Measurements from ENCODE around the gene RAB27A. TPM values are rescaled to one million over a fixed set of nuclear protein-coding genes. Genes with fewer than 3 reads are reported as not detected.

RAB27A gene
- total and polyA plus RNA-seq, 10 of the 15 experiments (the other 5 are each of a cell fraction or from before 2014, with no cell fraction given), result 13.3 to 139 (median 35.2) TPM

DNA sequence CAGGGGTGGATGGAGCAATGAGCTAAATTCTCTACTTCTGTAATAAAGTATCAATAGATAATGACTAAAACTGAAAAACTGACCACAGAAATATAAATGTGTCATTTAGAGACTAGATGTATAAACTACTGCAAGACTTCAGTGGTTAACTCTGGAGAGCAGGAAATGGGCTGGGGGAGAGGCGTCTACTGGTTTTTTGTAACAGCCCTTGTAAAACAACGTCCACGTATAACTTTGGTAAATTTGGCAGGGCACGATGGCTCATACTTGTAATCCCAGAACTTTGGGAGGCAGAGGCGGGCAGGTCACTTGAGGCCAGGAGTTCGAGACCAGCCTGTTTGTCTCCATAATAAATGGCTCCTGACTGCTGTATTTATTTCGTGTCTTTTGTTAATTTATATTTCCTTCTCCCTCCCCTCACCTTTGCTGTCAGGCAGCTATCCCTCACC, 12.5 kb downstream of the RAB27A start (continued):
- TF ChIP-seq TCF3 (IDR thresholded peaks at IDR 0.05; ENCODE audit: borderline replicate concordance, insufficient read depth, low read depth, low read length), result no peak
- TF ChIP-seq NBN (IDR thresholded peaks at IDR 0.05), result peak; percentile 82
- TF ChIP-seq SMC3 (IDR thresholded peaks at IDR 0.05; ENCODE audit: borderline replicate concordance, low read length), result no peak; the same call in 1 of the 2 replicates
- TF ChIP-seq EP300 (IDR thresholded peaks at IDR 0.05; ENCODE audit: borderline replicate concordance in 1 of 2, control insufficient read depth in 1 of 2, low read depth in 2 of 2, low read length in 2 of 2), result peak; percentile 84 to 86
- peak; percentile 94 for TF ChIP-seq DPF2 (IDR thresholded peaks at IDR 0.05)
- peak; percentile 91 for TF ChIP-seq IRF4 (IDR thresholded peaks at IDR 0.05; ENCODE audit: low read depth, low read length)
- peak; percentile 76 for TF ChIP-seq PML (IDR thresholded peaks at IDR 0.05; ENCODE audit: low read length)
- TF ChIP-seq KLF5 (IDR thresholded peaks at IDR 0.05; ENCODE audit: partially characterized antibody), result peak; percentile 27
- TF ChIP-seq MXI1 (IDR thresholded peaks at IDR 0.05; ENCODE audit: low read depth, low read length), result no peak
- TF ChIP-seq, protein P1, sequence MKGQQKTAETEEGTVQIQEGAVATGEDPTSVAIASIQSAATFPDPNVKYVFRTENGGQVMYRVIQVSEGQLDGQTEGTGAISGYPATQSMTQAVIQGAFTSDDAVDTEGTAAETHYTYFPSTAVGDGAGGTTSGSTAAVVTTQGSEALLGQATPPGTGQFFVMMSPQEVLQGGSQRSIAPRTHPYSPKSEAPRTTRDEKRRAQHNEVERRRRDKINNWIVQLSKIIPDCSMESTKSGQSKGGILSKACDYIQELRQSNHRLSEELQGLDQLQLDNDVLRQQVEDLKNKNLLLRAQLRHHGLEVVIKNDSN (IDR thresholded peaks at IDR 0.05; ENCODE audit: borderline replicate concordance, extremely low read length, insufficient read depth, low read depth, low read length), result no peak
- TF ChIP-seq, protein P2, sequence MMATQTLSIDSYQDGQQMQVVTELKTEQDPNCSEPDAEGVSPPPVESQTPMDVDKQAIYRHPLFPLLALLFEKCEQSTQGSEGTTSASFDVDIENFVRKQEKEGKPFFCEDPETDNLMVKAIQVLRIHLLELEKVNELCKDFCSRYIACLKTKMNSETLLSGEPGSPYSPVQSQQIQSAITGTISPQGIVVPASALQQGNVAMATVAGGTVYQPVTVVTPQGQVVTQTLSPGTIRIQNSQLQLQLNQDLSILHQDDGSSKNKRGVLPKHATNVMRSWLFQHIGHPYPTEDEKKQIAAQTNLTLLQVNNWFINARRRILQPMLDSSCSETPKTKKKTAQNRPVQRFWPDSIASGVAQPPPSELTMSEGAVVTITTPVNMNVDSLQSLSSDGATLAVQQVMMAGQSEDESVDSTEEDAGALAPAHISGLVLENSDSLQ (IDR thresholded peaks at IDR 0.05), result no peak; the same call in 1 of the 2 replicates
- TF ChIP-seq, protein P3, sequence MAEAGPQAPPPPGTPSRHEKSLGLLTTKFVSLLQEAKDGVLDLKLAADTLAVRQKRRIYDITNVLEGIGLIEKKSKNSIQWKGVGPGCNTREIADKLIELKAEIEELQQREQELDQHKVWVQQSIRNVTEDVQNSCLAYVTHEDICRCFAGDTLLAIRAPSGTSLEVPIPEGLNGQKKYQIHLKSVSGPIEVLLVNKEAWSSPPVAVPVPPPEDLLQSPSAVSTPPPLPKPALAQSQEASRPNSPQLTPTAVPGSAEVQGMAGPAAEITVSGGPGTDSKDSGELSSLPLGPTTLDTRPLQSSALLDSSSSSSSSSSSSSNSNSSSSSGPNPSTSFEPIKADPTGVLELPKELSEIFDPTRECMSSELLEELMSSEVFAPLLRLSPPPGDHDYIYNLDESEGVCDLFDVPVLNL (IDR thresholded peaks at IDR 0.05; ENCODE audit: low read depth, low read length), result no peak
- TF ChIP-seq, protein P4, sequence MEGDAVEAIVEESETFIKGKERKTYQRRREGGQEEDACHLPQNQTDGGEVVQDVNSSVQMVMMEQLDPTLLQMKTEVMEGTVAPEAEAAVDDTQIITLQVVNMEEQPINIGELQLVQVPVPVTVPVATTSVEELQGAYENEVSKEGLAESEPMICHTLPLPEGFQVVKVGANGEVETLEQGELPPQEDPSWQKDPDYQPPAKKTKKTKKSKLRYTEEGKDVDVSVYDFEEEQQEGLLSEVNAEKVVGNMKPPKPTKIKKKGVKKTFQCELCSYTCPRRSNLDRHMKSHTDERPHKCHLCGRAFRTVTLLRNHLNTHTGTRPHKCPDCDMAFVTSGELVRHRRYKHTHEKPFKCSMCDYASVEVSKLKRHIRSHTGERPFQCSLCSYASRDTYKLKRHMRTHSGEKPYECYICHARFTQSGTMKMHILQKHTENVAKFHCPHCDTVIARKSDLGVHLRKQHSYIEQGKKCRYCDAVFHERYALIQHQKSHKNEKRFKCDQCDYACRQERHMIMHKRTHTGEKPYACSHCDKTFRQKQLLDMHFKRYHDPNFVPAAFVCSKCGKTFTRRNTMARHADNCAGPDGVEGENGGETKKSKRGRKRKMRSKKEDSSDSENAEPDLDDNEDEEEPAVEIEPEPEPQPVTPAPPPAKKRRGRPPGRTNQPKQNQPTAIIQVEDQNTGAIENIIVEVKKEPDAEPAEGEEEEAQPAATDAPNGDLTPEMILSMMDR (IDR thresholded peaks at IDR 0.05 in 2 of 3, conservative IDR thresholded peaks at IDR 0.05 in 1 of 3; ENCODE audit: control insufficient read depth in 2 of 3, extremely low read depth in 1 of 3, insufficient read depth in 1 of 3, low read depth in 3 of 3, low read length in 3 of 3), result no peak
- TF ChIP-seq CHD2 (IDR thresholded peaks at IDR 0.05; ENCODE audit: borderline replicate concordance, low read depth, low read length), result no peak
- peak; percentile 48; the same call in 1 of the 2 replicates for TF ChIP-seq POLR2AphosphoS5 (IDR thresholded peaks at IDR 0.05; ENCODE audit: low read length)
- peak; percentile 98 for TF ChIP-seq JUNB (IDR thresholded peaks at IDR 0.05)
- TF ChIP-seq MTA3 (IDR thresholded peaks at IDR 0.05; ENCODE audit: borderline replicate concordance, low read length), result peak; percentile 90; the same call in 1 of the 2 replicates
- peak; percentile 43 for TF ChIP-seq SP1 (IDR thresholded peaks at IDR 0.05; ENCODE audit: low read depth, low read length)
- no peak for TF ChIP-seq KDM1A (IDR thresholded peaks at IDR 0.05; ENCODE audit: borderline replicate concordance)
- TF ChIP-seq SREBF1 (IDR thresholded peaks at IDR 0.05; ENCODE audit: low read length), result no peak
- TF ChIP-seq NFYB (IDR thresholded peaks at IDR 0.05; ENCODE audit: insufficient read depth, low read depth, low read length), result no peak
- TF ChIP-seq SMARCA5 (IDR thresholded peaks at IDR 0.05), result 0 out of 2 replicates have a peak, but pooled peaks have one; percentile 57
- TF ChIP-seq ZNF384 (IDR thresholded peaks at IDR 0.05; ENCODE audit: borderline replicate concordance, low read depth, low read length), result peak; percentile 17; the same call in 1 of the 2 replicates
- no peak for TF ChIP-seq RB1 (IDR thresholded peaks at IDR 0.05; ENCODE audit: borderline replicate concordance)
